NCI-H1436 treated with DMSO at 0.1 percent for 48 hours (cell line): ENCODE data around the gene PRRG4.
A peak's percentile ranks its signal among the peaks of the same experiment; 100 is the strongest.
"Not testable (repeated sequence)": the region's sequence is repeated elsewhere in the genome, so short reads cannot be mapped to it uniquely, and the experiment has no call there.

Experiments
- DNase-seq: peaks from one replicate; lab custom pipeline; 2025; lab: John Stamatoyannopoulos, UW

PRRG4 gene

DNA sequence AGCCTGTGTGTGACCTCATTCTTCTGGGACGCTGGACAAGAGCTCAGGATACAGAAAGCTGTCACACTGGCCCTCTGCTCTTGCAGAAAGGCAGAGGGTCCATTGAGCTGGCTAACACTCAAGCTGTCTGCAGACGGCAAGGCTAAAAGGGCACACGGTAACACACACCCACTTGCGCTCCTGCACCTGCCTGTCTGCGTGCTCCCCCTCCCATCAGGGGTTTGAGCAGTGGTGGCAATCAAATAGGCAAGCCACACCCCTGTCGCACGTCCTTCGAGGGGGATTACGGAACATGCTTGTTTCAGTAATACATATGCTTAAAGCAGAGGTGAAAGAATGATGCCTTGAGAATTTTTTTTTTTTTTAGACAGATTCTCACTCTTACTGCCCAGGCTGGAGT lies 55.8 kb downstream of the PRRG4 start:
- no peak for DNase-seq

GRCh38 chr11:32886180-32886579 lies 56.5 kb downstream of the PRRG4 start:
- DNase-seq: no peak

DNA sequence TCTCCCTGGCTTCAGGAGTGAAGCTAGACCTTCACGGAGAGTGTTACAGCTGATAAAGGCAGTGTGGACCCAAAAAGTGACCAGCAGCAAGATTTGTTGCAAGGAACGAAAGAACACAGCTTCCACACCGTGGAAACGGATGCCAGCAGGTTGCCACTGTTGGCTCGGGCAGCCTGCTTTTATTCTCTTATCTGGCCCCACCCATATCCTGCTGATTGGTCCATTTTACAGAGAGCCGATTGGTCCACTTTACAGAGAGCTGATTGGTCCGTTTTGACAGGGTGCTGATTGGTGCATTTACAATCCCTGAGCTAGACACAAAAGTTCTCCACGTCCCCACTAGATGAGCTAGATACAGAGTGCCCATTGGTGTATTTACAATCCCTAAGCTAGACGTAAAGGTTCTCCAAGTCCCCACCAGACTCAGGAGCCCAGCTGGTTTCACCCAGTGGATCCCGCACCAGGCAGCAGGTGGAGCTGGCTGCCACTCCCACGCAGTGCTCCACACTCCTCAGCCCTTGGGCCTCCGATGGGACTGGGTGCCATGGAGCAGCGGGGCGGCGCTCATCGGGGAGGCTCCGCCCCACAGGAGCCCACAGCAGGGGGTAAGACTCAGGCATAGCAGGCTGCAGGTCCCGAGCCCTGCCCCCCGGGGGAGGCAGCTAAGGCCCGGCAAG lies 58.1 kb downstream of the PRRG4 start:
- DNase-seq: not testable (repeated sequence)

DNA sequence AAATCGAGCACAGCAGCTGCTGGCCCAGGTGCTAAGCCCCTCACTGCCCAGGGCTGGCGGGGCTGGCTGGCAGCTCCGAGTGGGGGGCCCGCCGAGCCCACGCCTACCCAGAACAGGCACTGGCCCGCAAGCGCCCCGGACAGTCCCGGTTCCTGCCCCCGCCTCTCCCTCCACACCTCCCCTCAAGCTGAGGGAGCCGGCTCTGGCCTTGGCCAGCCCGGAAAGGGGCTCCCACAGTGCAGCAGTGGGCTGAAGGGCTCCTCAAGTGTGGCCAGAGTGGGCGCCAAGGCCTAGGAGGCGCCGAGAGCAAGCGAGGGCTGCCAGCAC lies 58.6 kb downstream of the PRRG4 start:
- DNase-seq: not testable (repeated sequence)

DNA sequence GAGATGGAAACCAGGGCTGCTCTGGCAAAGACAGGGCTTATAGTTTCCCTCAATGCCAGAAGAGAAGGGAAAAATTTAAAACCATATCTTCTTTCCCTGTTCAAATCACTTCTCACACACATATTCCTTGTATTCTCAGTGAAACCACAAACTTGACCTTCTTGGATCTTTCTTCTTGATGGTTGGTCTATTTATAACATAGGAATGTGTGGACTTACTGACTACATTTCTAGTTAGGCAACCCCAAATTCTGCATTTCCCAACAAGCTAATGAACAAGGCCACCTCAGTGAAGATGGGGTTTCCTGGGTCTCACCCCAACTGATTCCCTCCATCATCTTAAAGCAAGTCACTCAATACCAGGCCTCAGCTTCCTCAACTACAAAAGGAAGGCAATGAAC lies 59.1 kb downstream of the PRRG4 start:
- DNase-seq: no peak

DNA sequence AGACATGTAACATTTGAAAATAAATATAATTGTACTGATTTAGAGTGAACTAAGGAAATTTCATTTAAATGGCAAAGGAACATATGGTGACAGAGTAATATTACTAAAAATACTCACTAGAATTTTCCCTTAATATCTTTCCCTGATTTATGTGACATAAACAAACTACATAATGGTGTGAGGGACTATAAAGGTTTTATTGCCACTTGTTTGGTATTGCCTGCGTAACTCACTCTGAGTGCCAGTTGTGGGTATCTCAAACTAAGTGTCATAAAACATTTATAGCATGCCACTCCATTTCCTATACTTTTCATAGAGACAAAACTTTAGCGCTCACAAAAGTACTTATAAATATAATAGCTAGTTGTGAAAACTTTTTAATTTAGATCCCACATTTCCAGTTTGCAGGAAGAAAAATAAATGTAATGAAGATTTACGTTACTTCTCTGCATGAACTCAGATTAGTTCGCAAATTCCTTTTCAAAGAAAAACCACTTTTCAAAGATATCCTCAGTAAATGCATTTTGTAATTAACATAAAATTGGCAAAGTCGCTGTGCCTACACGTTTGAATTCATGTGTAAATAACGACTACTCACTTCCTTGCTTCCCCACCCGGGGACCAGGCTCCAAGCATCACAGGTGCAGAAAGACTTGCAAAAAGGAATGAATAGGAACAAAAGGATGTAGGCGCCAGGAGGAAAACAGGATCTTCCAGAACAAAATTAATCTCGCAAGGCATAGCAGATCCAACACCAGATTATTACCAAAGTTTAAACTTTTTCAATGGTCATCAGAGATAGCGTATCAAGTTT lies 61.3 kb downstream of the PRRG4 start:
- DNase-seq: peak; percentile 7

DNA sequence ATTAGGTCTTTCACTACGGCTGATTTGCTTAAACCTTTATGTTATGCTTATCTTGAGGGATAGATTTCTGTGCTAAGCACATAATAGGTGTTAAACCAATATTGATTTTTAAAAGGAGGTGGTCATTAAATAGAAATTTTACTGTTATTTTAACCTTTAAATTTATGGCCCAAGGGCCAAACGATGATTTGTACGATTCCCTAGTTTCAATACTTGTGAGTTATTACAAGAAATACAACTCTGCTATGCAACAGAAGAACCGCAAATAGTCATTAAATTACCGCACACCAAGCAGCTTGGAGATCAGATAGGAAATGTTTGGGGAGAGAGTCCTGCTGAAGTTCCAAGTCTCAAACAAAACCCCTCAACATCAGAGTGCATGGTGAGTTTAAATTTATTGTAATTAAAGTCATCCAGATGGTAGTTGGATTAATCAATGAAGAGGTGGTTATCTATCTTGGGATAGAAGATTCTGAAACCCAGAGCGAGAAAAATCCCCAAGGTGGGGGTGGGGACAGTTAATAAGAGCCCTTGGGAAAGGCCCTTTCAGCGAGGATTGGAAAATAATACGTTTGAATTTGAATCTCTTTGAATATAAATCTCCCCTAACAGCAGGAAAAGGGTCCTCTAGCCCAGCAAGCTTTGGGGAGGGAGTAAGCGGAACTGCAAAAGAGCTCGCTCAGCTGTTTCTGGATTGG lies 62.1 kb downstream of the PRRG4 start:
- no peak for DNase-seq

DNA sequence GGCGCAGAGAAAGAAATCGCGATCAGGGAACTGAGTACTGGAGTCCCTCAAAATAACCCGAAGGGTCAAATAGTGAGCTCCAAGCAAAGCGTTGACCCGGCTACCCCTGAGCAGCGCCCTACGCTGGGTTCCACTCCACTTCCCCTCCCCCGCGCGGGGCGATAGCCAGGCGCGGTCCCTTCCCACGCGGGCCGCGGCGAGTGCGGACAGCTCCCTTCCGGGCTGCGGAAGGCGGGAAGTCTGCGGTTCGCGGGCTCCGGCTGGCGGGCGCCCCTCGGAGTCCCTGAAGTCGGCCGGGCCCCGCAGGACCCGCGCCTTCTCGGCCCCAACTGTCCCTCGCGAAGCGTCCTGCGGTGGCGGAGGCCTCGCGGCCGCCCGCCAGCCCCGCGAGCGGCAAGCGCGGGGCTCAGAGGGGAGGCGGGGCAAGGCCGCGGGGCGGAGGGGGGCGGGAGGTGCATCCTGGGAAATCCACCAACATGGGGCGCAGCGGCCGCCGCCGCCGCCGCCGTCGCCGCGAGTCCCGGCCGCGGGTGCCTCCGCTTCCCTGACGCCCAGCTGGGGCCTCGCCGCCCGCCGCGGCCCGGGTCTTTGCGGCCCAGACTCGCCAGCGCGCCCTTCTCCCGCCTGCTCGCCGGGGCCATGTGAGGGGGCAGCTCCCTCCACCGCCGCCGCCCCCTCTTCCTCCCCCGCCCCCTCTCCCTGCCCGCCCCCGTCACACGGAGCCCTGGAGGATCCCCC lies 62.8 kb downstream of the PRRG4 start, which contains the start of gene QSER1:
Gene QSER1, plus strand, starts transcription at position 457 of the 738 bp plus-strand sequence. CDS start 315 bp downstream, outside the sequence.
- no peak for DNase-seq

DNA sequence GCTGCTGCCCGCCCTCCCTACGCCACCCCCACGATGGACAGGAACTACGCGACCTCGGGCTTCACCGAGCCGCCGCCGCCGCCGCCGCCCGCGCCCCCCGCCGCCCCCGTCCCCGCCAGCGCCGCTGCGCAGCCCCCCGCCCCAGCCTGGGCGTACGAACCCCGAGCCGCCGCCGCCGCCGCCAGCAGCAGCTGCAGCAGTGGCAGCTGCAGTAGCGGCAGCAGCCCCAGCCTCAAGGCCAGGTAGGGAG lies 63.3 kb downstream of the PRRG4 start:
- DNase-seq: no peak

GRCh38 chr11:32893343-32894148 lies 63.8 kb downstream of the PRRG4 start:
- no peak for DNase-seq

DNA sequence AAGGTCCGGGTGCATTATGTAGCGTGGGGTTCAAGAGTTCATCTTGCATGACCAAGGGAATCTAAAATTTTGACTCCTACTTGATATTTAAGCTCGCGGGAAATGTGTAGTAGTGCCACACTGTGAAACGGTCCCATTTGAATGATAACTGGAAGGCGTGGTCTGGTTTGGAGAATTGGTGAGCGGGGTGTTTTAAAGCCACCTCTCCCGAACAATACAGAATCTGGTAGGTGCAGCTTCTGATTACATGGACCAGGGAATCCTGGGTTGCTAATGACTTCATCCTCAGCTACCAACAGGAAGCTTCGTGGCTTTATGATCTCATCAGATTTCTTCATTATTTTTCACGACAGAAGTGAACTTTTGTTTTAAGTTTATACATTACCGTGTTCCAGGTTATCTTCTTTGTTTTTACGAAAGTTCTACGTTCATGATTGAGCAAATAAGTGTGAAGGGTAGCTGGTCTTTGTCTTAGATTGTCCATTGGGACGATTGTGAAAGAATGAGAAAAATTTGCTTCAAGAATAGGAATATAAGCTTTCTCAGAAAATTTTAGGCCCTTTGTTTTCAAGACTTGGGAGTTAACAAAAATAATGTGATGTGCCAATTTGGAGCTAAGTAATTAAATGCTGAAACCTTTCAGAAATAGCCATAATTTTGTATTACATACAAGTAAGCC lies 64.6 kb downstream of the PRRG4 start:
- DNase-seq: peak; percentile 57

DNA sequence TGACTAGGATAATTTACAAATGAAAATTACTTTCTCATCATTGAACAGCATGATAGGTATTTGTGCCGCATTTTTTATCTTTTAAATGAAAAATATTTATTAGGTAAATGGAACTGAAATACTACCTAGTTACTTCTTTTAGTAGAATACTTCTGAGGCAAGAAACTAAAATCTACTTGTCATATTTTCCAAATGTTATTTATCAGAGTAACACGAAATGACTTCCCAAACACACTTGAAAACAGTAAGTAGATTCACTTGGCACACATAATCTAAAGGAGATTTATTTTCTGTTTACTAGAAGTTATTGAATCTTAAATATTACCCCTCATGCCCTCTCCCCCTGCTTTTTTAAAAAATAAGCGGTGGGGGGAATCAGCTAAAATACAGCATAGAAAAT lies 65.2 kb downstream of the PRRG4 start:
- no peak for DNase-seq

DNA sequence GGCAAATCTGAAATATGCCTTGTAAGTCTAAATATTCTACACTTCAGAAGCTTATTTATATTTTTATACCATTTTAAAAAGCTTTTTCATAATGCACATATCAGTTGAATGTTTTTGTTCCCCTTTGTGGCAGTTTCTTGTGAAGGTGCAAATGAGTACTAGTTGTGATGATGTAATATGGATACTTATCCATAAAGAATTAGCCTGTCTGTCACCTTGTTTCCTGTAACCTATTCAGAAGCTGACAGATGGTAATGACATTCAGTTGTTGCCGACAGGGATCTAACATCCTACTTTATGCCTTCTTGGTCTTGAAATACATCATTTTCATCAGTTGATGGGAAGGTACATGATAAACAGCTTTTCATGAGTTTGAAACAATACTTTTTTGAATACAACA lies 65.7 kb downstream of the PRRG4 start:
- DNase-seq: no peak

- DNase-seq: no peak
These were observed 67.4 kb downstream of the PRRG4 start for GRCh38 chr11:32897103-32897502.

- no peak for DNase-seq
These were observed 69.7 kb downstream of the PRRG4 start for GRCh38 chr11:32899438-32899837.

DNA sequence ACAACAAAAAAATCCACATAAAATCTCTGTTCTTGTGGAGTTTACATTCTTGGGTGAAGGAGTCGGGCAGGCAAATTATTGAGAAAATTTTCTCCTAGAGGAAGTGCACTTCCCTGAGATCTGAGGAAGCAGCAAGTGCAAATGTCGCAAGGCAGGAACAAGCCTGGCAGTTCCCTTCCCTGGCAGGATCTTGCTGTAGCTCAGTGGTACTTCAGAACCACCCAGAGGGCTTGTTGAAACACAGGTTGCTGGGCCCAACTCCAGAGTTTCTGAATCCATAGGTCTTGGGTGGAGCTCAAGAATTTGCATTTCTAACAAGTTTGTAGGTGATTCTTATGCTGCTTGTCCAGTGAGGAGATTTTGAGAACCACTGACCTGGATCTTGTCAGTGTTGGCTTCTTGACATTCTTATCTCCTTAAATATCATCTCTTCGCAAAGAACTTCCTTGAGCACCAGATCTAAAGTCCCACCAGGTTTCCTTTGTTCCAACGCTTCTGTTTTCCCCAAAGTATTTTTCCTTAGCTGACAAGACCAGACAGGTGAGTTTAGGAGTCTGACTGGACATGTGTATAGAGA lies 72.5 kb downstream of the PRRG4 start:
- DNase-seq: no peak

- DNase-seq: no peak
These were observed 75.4 kb downstream of the PRRG4 start for GRCh38 chr11:32905028-32905667.
